WTC11 (cell line): ENCODE results near the gene IBA57. TPM values are rescaled to one million over a fixed set of nuclear protein-coding genes. Genes with fewer than 3 reads are reported as not detected.

ENCODE experiments used
- ATAC-seq: fragments of 200-7000 bp; cut with Tn5 transposase; 2 replicates; pipeline ENCODE4 v1.10.0; 2021; ENCODE audit warnings: mild to moderate bottlenecking, moderate library complexity
- CTCF ChIA-PET: fragments of 300-600 bp; sonication (Branson Sonifier 250); formaldehyde crosslinking; loops from one replicate; lab custom pipeline; 2021; ENCODE audit warnings: antibody characterized with exemption; lab: Charles Lee
- POLR2A ChIA-PET: fragments of 350-600 bp; sonication (Branson Sonifier 250); formaldehyde crosslinking; loops from one replicate; lab custom pipeline; 2021; ENCODE audit warnings: antibody characterized with exemption; lab: Charles Lee
- DNase-seq: peaks from one replicate; pipeline ENCODE4 v3.0.0; 2021; ENCODE audit warnings: low spot score
- H3K27ac Mint-ChIP-seq: 2 replicates; pipeline ENCODE4 v1.8.0; 2021; ENCODE audit warnings: mixed read lengths
- H3K27me3 Mint-ChIP-seq: 2 replicates; pipeline ENCODE4 v1.8.0; 2021; ENCODE audit warnings: low read depth, mild to moderate bottlenecking, moderate library complexity, mixed read lengths
- H3K36me3 Mint-ChIP-seq: 2 replicates; pipeline ENCODE4 v1.8.0; 2021; ENCODE audit warnings: mixed read lengths
- H3K4me1 Mint-ChIP-seq: 2 replicates; pipeline ENCODE4 v1.8.0; 2022; ENCODE audit warnings: mixed read lengths
- H3K4me3 Mint-ChIP-seq: 2 replicates; pipeline ENCODE4 v1.8.0; 2021; ENCODE audit warnings: mild to moderate bottlenecking, moderate library complexity, mixed read lengths
- H3K9me3 Mint-ChIP-seq: 2 replicates; pipeline ENCODE4 v1.8.0; 2021; ENCODE audit warnings: mixed read lengths
- CBFB ChIP-seq: sonication (generic); formaldehyde crosslinking; IDR thresholded peaks from 2 replicates; pipeline ENCODE4 v1.8.1; 2022; ENCODE audit warnings: mild to moderate bottlenecking, low read depth, missing genetic modification reagents
- EMX1 ChIP-seq: fragments of 250-450 bp; sonication (Bioruptor Pico); IDR thresholded peaks from 2 replicates; pipeline ENCODE4 v1.8.0; 2021; ENCODE audit warnings: mild to moderate bottlenecking
- JAZF1 ChIP-seq: fragments of 250-450 bp; sonication (Bioruptor Pico); IDR thresholded peaks from 2 replicates; pipeline ENCODE4 v1.9.0; 2021; ENCODE audit warnings: moderate library complexity, mild to moderate bottlenecking, inconsistent platforms
- MYBL2 ChIP-seq: sonication (generic); formaldehyde crosslinking; IDR thresholded peaks from 2 replicates; pipeline ENCODE4 v1.8.1; 2023; ENCODE audit warnings: mild to moderate bottlenecking, moderate library complexity, missing genetic modification reagents
- NFYB ChIP-seq: sonication (generic); formaldehyde crosslinking; conservative IDR thresholded peaks from 2 replicates; pipeline ENCODE4 v1.8.0; 2022; ENCODE audit warnings: low read depth, missing genetic modification reagents
- NR1H2 ChIP-seq: sonication (generic); formaldehyde crosslinking; IDR thresholded peaks from 2 replicates; pipeline ENCODE4 v1.9.0; 2021; ENCODE audit warnings: mild to moderate bottlenecking, moderate library complexity, missing genetic modification reagents
- ZNF121 ChIP-seq: sonication (generic); formaldehyde crosslinking; IDR thresholded peaks from 2 replicates; pipeline ENCODE4 v1.8.0; 2023; ENCODE audit warnings: missing genetic modification reagents
- ZNF317 ChIP-seq: sonication (generic); formaldehyde crosslinking; IDR thresholded peaks from 2 replicates; pipeline ENCODE4 v1.8.1; 2023; ENCODE audit warnings: low read depth, mild to moderate bottlenecking, moderate library complexity, missing genetic modification reagents, borderline replicate concordance
- total RNA-seq: library from RNA; stranded (reverse); gene quantifications from 3 replicates; pipeline ENCODE4 v1.2.3, GENCODE V29; 2021
- TF ChIP-seq, protein P1 (sequence below): sonication (generic); formaldehyde crosslinking; IDR thresholded peaks from 2 replicates; pipeline ENCODE4 v1.8.0; 2022; ENCODE audit warnings: mild to moderate bottlenecking, missing genetic modification reagents
- TF ChIP-seq, protein P2 (sequence below): fragments of 250-450 bp; sonication (Bioruptor Pico); IDR thresholded peaks from 2 replicates; pipeline ENCODE4 v1.9.0; 2021; ENCODE audit warnings: mild to moderate bottlenecking
- TF ChIP-seq, protein P3 (sequence below): sonication (generic); formaldehyde crosslinking; IDR thresholded peaks from 2 replicates; pipeline ENCODE4 v1.8.1; 2023; ENCODE audit warnings: mild to moderate bottlenecking, moderate library complexity, missing genetic modification reagents
- TF ChIP-seq, protein P4 (sequence below): sonication (generic); formaldehyde crosslinking; IDR thresholded peaks from 2 replicates; pipeline ENCODE4 v1.8.0; 2023; ENCODE audit warnings: missing genetic modification reagents, mild to moderate bottlenecking, borderline replicate concordance
- TF ChIP-seq, protein P5 (sequence below): sonication (generic); formaldehyde crosslinking; IDR thresholded peaks from 2 replicates; pipeline ENCODE4 v1.8.0; 2022; ENCODE audit warnings: mild to moderate bottlenecking, missing genetic modification reagents

The IBA57 gene
- total RNA-seq, 1 experiment from 2014 or later: 11.4 TPM

DNA sequence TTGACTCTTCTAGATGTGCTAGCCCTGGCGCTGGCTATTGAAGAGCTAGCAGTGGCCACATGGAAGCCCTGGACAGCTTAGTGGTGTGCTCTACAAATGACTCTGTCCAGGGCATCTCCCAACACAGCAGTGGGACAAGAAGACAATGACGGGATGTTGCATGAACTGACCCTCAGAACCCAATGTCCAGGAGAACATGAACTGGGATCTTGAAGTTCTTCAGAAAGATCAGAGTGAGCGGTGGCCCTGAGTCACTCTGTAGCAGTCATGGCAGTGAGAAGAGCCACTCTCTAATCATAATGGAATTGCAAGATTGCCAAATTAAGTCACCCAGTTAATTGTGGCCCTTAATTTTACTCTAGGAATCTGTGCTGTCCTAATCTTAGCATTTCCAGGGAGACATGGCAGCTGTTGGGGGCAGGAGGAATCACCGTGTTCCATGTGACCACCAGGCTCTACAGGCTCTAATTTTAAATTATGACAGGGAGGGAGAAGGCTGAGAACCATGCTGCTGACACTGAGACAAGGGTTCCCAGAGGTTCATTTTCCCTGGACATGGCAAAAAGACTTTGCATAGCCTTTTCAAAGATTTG is 32.0 kb downstream of the IBA57 start:
- peaks cover 24% of the 10 kb centered on the region for H3K36me3 Mint-ChIP-seq
- DNase-seq: no peak
- no peak overlapping the region for H3K4me3 Mint-ChIP-seq
- CTCF ChIA-PET: no interaction called here
- H3K9me3 Mint-ChIP-seq: peaks cover 62% of the 10 kb centered on the region
- no peak for TF ChIP-seq JAZF1 (CRISPR knock-in tag)
- TF ChIP-seq, protein P1, sequence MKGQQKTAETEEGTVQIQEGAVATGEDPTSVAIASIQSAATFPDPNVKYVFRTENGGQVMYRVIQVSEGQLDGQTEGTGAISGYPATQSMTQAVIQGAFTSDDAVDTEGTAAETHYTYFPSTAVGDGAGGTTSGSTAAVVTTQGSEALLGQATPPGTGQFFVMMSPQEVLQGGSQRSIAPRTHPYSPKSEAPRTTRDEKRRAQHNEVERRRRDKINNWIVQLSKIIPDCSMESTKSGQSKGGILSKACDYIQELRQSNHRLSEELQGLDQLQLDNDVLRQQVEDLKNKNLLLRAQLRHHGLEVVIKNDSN (CRISPR knock-in tag): no peak
- TF ChIP-seq, protein P2, sequence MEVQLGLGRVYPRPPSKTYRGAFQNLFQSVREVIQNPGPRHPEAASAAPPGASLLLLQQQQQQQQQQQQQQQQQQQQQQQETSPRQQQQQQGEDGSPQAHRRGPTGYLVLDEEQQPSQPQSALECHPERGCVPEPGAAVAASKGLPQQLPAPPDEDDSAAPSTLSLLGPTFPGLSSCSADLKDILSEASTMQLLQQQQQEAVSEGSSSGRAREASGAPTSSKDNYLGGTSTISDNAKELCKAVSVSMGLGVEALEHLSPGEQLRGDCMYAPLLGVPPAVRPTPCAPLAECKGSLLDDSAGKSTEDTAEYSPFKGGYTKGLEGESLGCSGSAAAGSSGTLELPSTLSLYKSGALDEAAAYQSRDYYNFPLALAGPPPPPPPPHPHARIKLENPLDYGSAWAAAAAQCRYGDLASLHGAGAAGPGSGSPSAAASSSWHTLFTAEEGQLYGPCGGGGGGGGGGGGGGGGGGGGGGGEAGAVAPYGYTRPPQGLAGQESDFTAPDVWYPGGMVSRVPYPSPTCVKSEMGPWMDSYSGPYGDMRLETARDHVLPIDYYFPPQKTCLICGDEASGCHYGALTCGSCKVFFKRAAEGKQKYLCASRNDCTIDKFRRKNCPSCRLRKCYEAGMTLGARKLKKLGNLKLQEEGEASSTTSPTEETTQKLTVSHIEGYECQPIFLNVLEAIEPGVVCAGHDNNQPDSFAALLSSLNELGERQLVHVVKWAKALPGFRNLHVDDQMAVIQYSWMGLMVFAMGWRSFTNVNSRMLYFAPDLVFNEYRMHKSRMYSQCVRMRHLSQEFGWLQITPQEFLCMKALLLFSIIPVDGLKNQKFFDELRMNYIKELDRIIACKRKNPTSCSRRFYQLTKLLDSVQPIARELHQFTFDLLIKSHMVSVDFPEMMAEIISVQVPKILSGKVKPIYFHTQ (CRISPR knock-in tag): no peak
- TF ChIP-seq ZNF121 (CRISPR knock-in tag): no peak
- no peak for TF ChIP-seq EMX1 (CRISPR knock-in tag)
- no peak for TF ChIP-seq NFYB (CRISPR knock-in tag)
- TF ChIP-seq, protein P3, sequence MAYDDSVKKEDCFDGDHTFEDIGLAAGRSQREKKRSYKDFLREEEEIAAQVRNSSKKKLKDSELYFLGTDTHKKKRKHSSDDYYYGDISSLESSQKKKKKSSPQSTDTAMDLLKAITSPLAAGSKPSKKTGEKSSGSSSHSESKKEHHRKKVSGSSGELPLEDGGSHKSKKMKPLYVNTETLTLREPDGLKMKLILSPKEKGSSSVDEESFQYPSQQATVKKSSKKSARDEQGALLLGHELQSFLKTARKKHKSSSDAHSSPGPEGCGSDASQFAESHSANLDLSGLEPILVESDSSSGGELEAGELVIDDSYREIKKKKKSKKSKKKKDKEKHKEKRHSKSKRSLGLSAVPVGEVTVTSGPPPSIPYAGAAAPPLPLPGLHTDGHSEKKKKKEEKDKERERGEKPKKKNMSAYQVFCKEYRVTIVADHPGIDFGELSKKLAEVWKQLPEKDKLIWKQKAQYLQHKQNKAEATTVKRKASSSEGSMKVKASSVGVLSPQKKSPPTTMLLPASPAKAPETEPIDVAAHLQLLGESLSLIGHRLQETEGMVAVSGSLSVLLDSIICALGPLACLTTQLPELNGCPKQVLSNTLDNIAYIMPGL: no peak
- TF ChIP-seq, all 79 proteins: peak for 0
- Mint-ChIP-seq H3K27ac (no peak overlapping the region), H3K4me1 (no peaks in the 10 kb centered on the region), H3K27me3 (peaks cover 51% of the 10 kb centered on the region)
- POLR2A ChIA-PET: no interaction called here
- no peak for ATAC-seq

DNA sequence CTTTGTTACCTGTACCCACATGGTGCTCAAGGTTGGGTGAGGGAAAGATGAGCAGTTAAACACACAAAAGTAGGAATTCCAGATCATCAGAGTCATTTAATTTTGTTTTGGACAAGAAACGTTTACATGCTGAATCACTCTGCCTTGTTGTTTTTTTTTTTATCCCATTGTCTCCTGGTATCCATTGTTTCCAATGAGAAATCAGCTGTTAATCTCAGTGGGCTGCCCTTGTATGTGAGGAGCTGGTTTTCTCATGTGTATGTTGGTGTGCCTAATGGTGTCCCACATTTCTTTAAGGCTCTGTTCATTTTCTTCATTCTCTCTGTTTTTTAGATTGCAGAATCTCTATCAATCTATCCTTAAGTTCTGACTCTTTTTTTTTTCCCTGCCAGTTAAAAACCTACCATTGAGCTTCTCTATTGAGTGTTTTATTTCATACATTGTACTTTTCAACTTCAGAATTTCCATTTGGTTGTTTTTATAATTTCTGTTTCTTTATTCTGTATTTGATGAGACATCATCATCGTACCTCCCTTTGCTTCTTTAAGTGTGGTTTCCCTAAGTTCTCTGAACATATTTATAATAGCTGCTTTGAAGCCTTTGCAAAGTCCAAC is 33.5 kb downstream of the IBA57 start:
- DNase-seq (no peak), ATAC-seq (no peak)
- no peak overlapping the region for H3K27ac Mint-ChIP-seq
- TF ChIP-seq ZNF317 (CRISPR knock-in tag): peak; percentile 100
- no peak for TF ChIP-seq NR1H2 (CRISPR knock-in tag)
- no peak for TF ChIP-seq MYBL2
- POLR2A ChIA-PET: interaction anchor here (0.7 kb wide), 1 partner anchor 203 kb away, joined by 3 read pairs; no protein-coding TSS in a partner anchor
- no peak overlapping the region for H3K4me3 Mint-ChIP-seq
- H3K36me3 Mint-ChIP-seq: peaks cover 24% of the 10 kb centered on the region
- peaks cover 64% of the 10 kb centered on the region for H3K27me3 Mint-ChIP-seq
- H3K9me3 Mint-ChIP-seq: peaks cover 62% of the 10 kb centered on the region
- no peaks in the 10 kb centered on the region for H3K4me1 Mint-ChIP-seq
- CTCF ChIA-PET: interaction anchor here (0.8 kb wide), 1 partner anchor 25 kb away, joined by 3 read pairs; no protein-coding TSS in a partner anchor

DNA sequence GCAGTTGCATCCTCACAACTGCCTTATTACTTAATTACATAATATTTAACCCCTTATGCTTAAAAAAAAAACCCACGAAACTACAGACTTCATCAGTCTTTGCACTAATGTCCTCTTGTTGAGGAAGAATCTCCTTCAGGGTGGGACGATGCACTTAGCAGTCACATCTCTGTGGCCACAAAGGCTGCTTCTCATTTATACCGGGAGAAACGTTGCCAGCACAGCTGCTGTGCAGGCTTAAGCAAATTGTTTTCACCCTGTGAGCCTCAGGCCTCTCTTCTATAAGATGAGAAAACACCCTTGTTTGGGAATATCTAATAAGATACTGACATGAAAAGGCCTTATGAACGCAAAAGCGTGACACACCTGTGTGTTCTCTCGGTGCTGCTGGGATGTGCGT is 39.4 kb downstream of the IBA57 start:
- Mint-ChIP-seq H3K4me1 (no peaks in the 10 kb centered on the region), H3K27me3 (peaks cover 64% of the 10 kb centered on the region), H3K4me3 (no peak overlapping the region), H3K9me3 (peaks cover 17% of the 10 kb centered on the region), H3K36me3 (peaks cover 3% of the 10 kb centered on the region), H3K27ac (no peak overlapping the region)
- ChIA-PET POLR2A (no interaction called here), CTCF (interaction anchor here (0.7 to 1.4 kb wide), 2 partner anchors 9 to 200 kb away, joined by 4 to 8 read pairs; no protein-coding TSS in a partner anchor)
- DNase-seq (no peak), ATAC-seq (no peak)
- TF ChIP-seq JAZF1 (CRISPR knock-in tag): no peak
- TF ChIP-seq, protein P4, sequence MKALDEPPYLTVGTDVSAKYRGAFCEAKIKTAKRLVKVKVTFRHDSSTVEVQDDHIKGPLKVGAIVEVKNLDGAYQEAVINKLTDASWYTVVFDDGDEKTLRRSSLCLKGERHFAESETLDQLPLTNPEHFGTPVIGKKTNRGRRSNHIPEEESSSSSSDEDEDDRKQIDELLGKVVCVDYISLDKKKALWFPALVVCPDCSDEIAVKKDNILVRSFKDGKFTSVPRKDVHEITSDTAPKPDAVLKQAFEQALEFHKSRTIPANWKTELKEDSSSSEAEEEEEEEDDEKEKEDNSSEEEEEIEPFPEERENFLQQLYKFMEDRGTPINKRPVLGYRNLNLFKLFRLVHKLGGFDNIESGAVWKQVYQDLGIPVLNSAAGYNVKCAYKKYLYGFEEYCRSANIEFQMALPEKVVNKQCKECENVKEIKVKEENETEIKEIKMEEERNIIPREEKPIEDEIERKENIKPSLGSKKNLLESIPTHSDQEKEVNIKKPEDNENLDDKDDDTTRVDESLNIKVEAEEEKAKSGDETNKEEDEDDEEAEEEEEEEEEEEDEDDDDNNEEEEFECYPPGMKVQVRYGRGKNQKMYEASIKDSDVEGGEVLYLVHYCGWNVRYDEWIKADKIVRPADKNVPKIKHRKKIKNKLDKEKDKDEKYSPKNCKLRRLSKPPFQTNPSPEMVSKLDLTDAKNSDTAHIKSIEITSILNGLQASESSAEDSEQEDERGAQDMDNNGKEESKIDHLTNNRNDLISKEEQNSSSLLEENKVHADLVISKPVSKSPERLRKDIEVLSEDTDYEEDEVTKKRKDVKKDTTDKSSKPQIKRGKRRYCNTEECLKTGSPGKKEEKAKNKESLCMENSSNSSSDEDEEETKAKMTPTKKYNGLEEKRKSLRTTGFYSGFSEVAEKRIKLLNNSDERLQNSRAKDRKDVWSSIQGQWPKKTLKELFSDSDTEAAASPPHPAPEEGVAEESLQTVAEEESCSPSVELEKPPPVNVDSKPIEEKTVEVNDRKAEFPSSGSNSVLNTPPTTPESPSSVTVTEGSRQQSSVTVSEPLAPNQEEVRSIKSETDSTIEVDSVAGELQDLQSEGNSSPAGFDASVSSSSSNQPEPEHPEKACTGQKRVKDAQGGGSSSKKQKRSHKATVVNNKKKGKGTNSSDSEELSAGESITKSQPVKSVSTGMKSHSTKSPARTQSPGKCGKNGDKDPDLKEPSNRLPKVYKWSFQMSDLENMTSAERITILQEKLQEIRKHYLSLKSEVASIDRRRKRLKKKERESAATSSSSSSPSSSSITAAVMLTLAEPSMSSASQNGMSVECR (CRISPR knock-in tag): no peak
- no peak for TF ChIP-seq ZNF317 (CRISPR knock-in tag)
- TF ChIP-seq, protein P1 (CRISPR knock-in tag): no peak
- TF ChIP-seq, protein P2 (CRISPR knock-in tag): no peak
- TF ChIP-seq, protein P5, sequence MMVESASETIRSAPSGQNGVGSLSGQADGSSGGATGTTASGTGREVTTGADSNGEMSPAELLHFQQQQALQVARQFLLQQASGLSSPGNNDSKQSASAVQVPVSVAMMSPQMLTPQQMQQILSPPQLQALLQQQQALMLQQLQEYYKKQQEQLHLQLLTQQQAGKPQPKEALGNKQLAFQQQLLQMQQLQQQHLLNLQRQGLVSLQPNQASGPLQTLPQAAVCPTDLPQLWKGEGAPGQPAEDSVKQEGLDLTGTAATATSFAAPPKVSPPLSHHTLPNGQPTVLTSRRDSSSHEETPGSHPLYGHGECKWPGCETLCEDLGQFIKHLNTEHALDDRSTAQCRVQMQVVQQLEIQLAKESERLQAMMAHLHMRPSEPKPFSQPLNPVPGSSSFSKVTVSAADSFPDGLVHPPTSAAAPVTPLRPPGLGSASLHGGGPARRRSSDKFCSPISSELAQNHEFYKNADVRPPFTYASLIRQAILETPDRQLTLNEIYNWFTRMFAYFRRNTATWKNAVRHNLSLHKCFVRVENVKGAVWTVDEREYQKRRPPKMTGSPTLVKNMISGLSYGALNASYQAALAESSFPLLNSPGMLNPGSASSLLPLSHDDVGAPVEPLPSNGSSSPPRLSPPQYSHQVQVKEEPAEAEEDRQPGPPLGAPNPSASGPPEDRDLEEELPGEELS (CRISPR knock-in tag): no peak
- TF ChIP-seq CBFB (CRISPR knock-in tag): no peak
